ENCODE measurements around the gene ITGA5.

DNA sequence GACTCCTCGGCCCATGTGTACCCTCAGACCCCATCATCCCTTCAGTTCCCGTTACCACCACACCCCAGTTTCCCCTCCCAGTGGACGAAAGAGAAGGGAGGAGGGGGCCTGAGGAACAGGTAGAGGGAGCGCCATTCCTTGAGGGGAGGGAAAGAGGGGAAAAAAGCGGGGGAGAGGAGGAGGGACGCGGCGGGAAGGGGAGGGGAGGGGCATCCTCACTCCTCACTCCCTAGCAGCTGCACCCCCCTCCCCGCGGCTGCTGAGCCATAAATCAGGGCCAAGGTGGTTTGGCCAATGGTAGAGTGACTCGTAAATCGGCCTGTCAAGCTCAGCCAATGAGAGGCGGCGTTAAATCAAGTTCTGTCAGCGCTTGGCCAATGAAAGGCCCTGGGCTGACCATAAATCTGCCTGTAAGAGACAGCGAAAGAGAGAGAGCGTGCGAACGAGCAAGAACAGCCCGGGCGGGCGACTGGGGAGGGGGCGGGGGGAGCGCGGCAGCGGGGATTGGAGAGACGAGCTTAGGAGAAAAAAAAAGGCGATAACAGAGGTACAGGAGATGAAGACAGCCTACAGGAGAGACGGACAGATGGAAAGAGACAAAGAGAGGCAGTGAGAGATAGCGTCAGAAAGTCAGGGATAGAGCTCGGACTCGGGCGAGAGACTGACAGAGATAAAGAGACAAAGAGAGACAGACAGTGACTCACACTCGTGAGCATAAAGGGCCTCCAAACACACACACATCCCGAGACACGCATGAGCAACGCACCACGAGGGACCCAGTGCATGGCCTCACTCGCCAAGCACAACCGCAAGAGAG lies 59.9 kb downstream of the ITGA5 start:
- TF ChIP-seq, protein P1, sequence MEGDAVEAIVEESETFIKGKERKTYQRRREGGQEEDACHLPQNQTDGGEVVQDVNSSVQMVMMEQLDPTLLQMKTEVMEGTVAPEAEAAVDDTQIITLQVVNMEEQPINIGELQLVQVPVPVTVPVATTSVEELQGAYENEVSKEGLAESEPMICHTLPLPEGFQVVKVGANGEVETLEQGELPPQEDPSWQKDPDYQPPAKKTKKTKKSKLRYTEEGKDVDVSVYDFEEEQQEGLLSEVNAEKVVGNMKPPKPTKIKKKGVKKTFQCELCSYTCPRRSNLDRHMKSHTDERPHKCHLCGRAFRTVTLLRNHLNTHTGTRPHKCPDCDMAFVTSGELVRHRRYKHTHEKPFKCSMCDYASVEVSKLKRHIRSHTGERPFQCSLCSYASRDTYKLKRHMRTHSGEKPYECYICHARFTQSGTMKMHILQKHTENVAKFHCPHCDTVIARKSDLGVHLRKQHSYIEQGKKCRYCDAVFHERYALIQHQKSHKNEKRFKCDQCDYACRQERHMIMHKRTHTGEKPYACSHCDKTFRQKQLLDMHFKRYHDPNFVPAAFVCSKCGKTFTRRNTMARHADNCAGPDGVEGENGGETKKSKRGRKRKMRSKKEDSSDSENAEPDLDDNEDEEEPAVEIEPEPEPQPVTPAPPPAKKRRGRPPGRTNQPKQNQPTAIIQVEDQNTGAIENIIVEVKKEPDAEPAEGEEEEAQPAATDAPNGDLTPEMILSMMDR (IDR thresholded peaks at IDR 0.05): no peak
- peak; percentile 55; the same call in 1 of the 2 replicates for TF ChIP-seq POLR2AphosphoS5 (IDR thresholded peaks at IDR 0.05; ENCODE audit: low read depth, low read length)

All from Panc1 (cell line).